Measurements from ENCODE around the gene SEC63. TPM values are rescaled to one million over a fixed set of nuclear protein-coding genes. Genes with fewer than 3 reads are reported as not detected.
"Not testable (repeated sequence)": the region's sequence is repeated elsewhere in the genome, so short reads cannot be mapped to it uniquely, and the experiment has no call there.

SEC63 gene
- total RNA-seq, 1 donor from 2014 or later: 25.3 TPM

- no peak for DNase-seq (ENCODE audit: extremely low spot score in 2 of 2)
- TF ChIP-seq CTCF (IDR thresholded peaks at IDR 0.05) (no peak), POLR2AphosphoS5 (IDR thresholded peaks at IDR 0.05; ENCODE audit: insufficient read depth in 1 of 2, low read depth in 1 of 2) (no peak), POLR2A (IDR thresholded peaks at IDR 0.05) (no peak)
- H3K36me3 ChIP-seq: no peaks in the 10 kb centered on the region
- intact Hi-C loops (cut with DNase I): no loop called here
- H3K27ac ChIP-seq: no peak overlapping the region
- H3K4me1 ChIP-seq: peaks cover 11% of the 10 kb centered on the region
- H3K4me3 ChIP-seq: no peak overlapping the region
- no peaks in the 10 kb centered on the region for H3K27me3 ChIP-seq
- H3K9me3 ChIP-seq: no peaks in the 10 kb centered on the region
Measured at GRCh38 chr6:108001696-108002231, 43.8 kb upstream of the SEC63 start.

- intact Hi-C loops (cut with DNase I); DNase-seq (ENCODE audit: extremely low spot score in 2 of 2); H3K36me3 ChIP-seq; H3K27ac ChIP-seq; H3K27me3 ChIP-seq; H3K9me3 ChIP-seq; H3K4me3 ChIP-seq: not testable (repeated sequence)
- peaks cover 11% of the 10 kb centered on the region for H3K4me1 ChIP-seq
Measured at GRCh38 chr6:108000259-108000658, 42.3 kb upstream of the SEC63 start.

- Histone ChIP-seq H3K4me3 (no peak overlapping the region), H3K9me3 (no peaks in the 10 kb centered on the region), H3K4me1 (peaks cover 11% of the 10 kb centered on the region), H3K36me3 (no peaks in the 10 kb centered on the region), H3K27me3 (no peaks in the 10 kb centered on the region), H3K27ac (no peak overlapping the region)
- intact Hi-C loops (cut with DNase I): no loop called here
- TF ChIP-seq POLR2A (IDR thresholded peaks at IDR 0.05) (no peak), CTCF (IDR thresholded peaks at IDR 0.05) (no peak), POLR2AphosphoS5 (IDR thresholded peaks at IDR 0.05; ENCODE audit: insufficient read depth in 1 of 2, low read depth in 1 of 2) (no peak)
- no peak for DNase-seq (ENCODE audit: extremely low spot score in 2 of 2)
Measured at GRCh38 chr6:107999341-107999740, 41.3 kb upstream of the SEC63 start.

GRCh38 chr6:107991772-107992550, 34.0 kb upstream of the SEC63 start:
- no peaks in the 10 kb centered on the region for H3K27me3 ChIP-seq
- no peaks in the 10 kb centered on the region for H3K4me1 ChIP-seq
- no peaks in the 10 kb centered on the region for H3K9me3 ChIP-seq
- DNase-seq (ENCODE audit: extremely low spot score in 2 of 2): no peak
- TF ChIP-seq POLR2AphosphoS5 (IDR thresholded peaks at IDR 0.05; ENCODE audit: insufficient read depth in 1 of 2, low read depth in 1 of 2): no peak
- TF ChIP-seq CTCF (IDR thresholded peaks at IDR 0.05): no peak
- TF ChIP-seq POLR2A (IDR thresholded peaks at IDR 0.05): no peak
- H3K27ac ChIP-seq: no peak overlapping the region
- H3K36me3 ChIP-seq: no peaks in the 10 kb centered on the region
- H3K4me3 ChIP-seq: no peak overlapping the region
- intact Hi-C loops (cut with DNase I): no loop called here

- intact Hi-C loops (cut with DNase I): no loop called here
Measured at GRCh38 chr6:107991061-107991460, 33.1 kb upstream of the SEC63 start.

GRCh38 chr6:107990587-107990986, 32.6 kb upstream of the SEC63 start:
- H3K4me1 ChIP-seq; H3K27ac ChIP-seq; intact Hi-C loops (cut with DNase I): not testable (repeated sequence)

More at GRCh38 chr6:107991061-107991460, 33.1 kb upstream of the SEC63 start:
- no peaks in the 10 kb centered on the region for H3K36me3 ChIP-seq
- H3K27me3 ChIP-seq: no peaks in the 10 kb centered on the region
- H3K27ac ChIP-seq: no peak overlapping the region
- H3K9me3 ChIP-seq: no peaks in the 10 kb centered on the region
- H3K4me3 ChIP-seq: no peak overlapping the region
- H3K4me1 ChIP-seq: no peaks in the 10 kb centered on the region
- TF ChIP-seq CTCF (IDR thresholded peaks at IDR 0.05): no peak
- no peak for TF ChIP-seq POLR2AphosphoS5 (IDR thresholded peaks at IDR 0.05; ENCODE audit: insufficient read depth in 1 of 2, low read depth in 1 of 2)
- DNase-seq (ENCODE audit: extremely low spot score in 2 of 2): no peak

More at GRCh38 chr6:107990587-107990986, 32.6 kb upstream of the SEC63 start:
- not testable (repeated sequence) for H3K9me3 ChIP-seq; H3K4me3 ChIP-seq; H3K36me3 ChIP-seq; H3K27me3 ChIP-seq; DNase-seq (ENCODE audit: extremely low spot score in 2 of 2)

Data from vagina (tissue), 2 donors.